Fibroblast of pulmonary artery (primary cell): ENCODE measurements around the gene CDK12.

Experiments
- DNase-seq: peaks from one replicate; pipeline ENCODE4 v3.0.0-alpha.2; 2010; ENCODE audit warnings: low read depth
- H3K4me3 ChIP-seq: replicated peaks from 2 replicates; pipeline ENCODE4 v1.5.1; 2011; ENCODE audit warnings: low read depth, mild to moderate bottlenecking, control low read depth, low read length, moderate library complexity
- TF ChIP-seq, protein P1 (sequence below): IDR thresholded peaks from 2 replicates; pipeline ENCODE4 v1.5.1; 2011; ENCODE audit warnings: mild to moderate bottlenecking, control low read depth, low read length, inconsistent platforms; ENCODE audit errors: missing control alignments

CDK12 gene

DNA sequence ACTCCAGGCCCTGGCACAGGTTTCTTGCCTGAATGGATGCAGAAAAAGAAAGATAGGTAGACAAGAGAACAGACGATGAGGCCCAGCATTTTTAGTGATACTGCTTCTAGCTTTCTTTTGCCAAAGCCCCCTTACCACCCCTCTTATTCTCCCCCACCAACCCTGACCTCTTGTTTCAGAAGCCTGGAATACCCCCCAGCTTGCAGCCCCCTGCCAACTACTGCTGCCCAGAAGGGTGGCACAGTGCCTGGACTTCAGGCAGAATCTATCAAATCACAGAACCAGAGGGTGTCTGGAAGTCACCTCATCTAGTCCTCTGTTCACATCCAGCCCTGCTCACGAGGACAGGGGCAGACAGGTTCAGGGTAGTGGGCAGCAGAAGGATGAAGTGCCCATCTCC is 110.8 kb downstream of the CDK12 start:
- no peak for DNase-seq
- TF ChIP-seq, protein P1, sequence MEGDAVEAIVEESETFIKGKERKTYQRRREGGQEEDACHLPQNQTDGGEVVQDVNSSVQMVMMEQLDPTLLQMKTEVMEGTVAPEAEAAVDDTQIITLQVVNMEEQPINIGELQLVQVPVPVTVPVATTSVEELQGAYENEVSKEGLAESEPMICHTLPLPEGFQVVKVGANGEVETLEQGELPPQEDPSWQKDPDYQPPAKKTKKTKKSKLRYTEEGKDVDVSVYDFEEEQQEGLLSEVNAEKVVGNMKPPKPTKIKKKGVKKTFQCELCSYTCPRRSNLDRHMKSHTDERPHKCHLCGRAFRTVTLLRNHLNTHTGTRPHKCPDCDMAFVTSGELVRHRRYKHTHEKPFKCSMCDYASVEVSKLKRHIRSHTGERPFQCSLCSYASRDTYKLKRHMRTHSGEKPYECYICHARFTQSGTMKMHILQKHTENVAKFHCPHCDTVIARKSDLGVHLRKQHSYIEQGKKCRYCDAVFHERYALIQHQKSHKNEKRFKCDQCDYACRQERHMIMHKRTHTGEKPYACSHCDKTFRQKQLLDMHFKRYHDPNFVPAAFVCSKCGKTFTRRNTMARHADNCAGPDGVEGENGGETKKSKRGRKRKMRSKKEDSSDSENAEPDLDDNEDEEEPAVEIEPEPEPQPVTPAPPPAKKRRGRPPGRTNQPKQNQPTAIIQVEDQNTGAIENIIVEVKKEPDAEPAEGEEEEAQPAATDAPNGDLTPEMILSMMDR = no peak
- H3K4me3 ChIP-seq = no peak overlapping the region

DNA sequence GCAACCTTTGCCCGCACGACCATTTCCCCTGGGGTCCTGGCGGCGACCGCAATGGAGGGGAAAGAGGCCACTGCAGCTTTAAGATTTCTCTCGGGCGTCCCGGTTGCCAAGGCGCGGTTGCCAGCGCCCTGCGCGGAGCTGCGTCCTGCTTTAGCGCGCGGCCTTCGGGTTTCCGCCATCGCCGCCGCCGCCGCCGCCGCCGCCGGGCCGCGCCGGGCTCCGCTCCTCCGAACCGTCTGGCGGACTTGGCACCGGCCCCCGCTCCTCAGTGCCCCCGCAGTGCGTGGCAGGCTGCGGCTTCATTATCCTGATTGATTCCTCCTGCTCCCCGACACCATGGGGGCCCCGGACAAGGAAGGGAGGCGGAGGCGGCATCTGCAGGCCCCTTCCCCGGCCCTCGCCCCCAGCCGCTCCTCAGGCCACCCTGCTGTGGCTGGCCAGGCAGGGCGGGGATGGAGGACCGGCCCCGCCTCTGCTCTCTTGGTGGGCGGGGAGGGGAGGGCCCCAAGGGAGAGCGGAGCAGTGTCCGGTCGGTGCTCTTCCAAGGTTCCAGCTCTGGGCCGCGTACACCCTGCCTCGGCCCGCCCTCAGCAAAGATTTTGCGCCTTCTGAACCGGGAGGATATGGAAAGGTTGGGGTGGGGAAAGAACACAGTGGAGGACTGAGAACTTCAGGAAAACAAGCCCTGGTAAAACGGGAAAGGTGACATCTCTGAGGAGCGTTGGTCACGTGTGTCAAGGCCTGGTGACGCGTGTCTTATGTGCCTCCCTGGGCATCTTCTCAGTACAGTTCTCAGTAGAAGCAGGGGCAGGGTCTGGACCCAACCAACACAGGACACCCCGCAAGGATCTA is 112.4 kb downstream of the CDK12 start:
- peak overlapping the region; percentile 62 for H3K4me3 ChIP-seq
- DNase-seq = peak; percentile 70
- TF ChIP-seq, protein P1 = no peak

DNA sequence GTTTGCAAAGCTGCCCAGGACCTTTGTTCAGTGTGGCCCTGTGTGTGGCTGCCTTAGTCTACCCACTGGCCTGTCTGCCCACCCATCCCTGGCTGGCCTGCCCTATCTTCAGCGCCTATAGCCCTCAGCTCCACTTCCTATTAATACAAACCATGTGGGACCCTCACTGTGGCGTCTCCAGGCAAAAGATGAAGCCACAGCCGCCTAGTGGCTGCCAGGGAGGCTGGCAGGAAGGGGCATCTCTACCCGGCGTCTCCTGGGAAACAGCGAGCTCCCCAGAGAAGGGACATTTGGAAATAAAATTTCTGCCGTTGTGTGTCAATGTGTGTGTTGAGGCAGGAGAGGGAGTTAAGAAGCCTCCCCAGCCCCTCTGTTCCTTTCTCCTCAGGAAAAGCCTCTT is 114.9 kb downstream of the CDK12 start:
- TF ChIP-seq, protein P1 = peak; percentile 56
- no peak for DNase-seq

DNA sequence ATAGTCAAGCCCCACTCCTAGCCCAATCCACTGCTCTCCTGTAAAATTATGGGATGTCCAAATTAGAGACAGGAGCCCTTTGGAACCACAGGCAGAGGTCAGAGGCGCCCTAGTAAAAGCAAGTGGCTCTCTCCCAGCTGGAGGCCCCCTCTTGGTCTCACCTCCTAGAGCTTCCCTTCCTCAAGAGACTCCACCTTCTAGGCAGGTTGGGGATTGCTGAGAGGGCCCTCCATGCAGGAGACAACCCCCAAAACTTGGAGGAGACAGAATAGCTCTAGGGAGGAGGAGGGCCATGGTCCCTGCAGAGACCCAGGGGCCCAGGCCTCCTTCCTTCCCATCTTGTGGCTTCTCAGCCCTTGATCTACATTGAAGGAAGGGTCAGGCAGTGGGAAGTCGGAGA is 117.0 kb downstream of the CDK12 start:
- TF ChIP-seq, protein P1 = no peak
- H3K4me3 ChIP-seq = no peak overlapping the region
- no peak for DNase-seq

More for the DNA sequence above, 114.9 kb downstream of the CDK12 start:
- no peak overlapping the region for H3K4me3 ChIP-seq

DNA sequence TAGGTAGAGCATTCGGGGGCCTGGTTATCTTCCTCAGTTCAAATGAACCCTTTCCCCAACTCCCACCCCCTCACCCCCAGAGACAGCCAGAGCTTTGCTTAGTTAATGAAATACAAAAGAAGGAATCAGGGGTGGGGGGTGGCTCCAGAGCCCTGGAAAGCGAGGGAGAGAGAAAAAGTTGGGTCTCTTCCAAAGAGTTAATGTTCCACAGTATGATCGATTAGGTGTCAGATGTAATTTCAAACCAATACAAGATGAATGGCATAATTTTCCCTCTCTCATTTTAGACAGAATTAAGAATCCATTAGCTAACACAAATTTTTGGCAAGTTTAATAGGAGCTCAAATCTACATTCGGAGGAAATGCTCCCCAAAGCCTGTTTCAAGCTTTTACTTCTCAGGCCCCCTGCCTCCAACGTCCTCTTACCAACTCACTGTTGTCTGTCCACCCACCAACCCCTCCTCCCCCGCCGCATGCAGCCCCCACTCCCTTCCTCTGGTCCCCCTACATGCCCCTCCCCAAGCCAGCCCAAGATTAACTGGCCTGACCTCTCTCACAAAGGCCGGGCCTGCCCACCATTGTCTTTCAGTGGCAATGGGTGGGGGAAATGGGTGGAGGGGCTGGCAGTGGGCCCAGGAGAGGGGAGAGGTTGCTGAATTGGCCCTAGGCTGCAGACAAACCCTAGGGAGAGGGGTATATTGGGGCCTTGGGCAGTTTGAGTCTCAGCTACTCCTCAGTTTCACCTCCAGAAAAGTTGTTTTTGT is 118.2 kb downstream of the CDK12 start:
- H3K4me3 ChIP-seq = no peak overlapping the region
- TF ChIP-seq, protein P1 = no peak
- DNase-seq = peak; percentile 10

DNA sequence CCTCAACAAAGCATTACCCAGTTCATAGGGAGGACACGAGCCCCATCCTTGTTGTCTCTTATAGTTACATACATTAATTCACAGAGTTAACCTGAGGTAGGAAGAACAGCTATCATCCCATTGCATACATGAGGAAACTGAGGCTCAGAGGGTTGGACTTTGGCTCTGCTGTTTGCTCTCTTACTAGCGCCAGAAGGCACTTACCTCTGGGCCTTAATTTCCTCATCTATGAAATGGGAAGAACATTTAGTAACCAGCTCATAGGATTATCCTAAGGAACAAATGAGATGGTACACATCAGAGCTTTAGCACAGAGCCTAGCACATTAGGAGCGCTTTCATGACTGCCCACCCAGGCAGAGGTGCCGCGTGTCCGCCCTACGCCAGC is 118.8 kb downstream of the CDK12 start:
- TF ChIP-seq, protein P1 = no peak
- no peak for DNase-seq
- H3K4me3 ChIP-seq = no peak overlapping the region
